Measurements from ENCODE around the gene SLCO3A1. TPM values are rescaled to one million over a fixed set of nuclear protein-coding genes. Genes with fewer than 3 reads are reported as not detected.
"Not testable (repeated sequence)": the region's sequence is repeated elsewhere in the genome, so short reads cannot be mapped to it uniquely, and the experiment has no call there.

Gene SLCO3A1
- total RNA-seq, 1 donor from 2014 or later = 2.7 TPM

- DNase-seq (ENCODE audit: low read depth) = no peak
- no peak for TF ChIP-seq CTCF (conservative IDR thresholded peaks at IDR 0.05; ENCODE audit: low read depth, low read length)
- no peak overlapping the region for H3K4me3 ChIP-seq (ENCODE audit: low read depth, low read length)
Measured at GRCh38 chr15:92196342-92196741, 342.8 kb downstream of the SLCO3A1 start.

GRCh38 chr15:92197746-92198145, 344.2 kb downstream of the SLCO3A1 start:
- H3K4me3 ChIP-seq (ENCODE audit: low read depth, low read length) = no peak overlapping the region
- TF ChIP-seq CTCF (conservative IDR thresholded peaks at IDR 0.05; ENCODE audit: low read depth, low read length) = no peak
- no peak for DNase-seq (ENCODE audit: low read depth)

GRCh38 chr15:92200891-92201290, 347.4 kb downstream of the SLCO3A1 start:
- no peak for TF ChIP-seq CTCF (conservative IDR thresholded peaks at IDR 0.05; ENCODE audit: low read depth, low read length)
- DNase-seq (ENCODE audit: low read depth) = no peak
- H3K4me3 ChIP-seq (ENCODE audit: low read depth, low read length) = no peak overlapping the region

- no peak overlapping the region for H3K4me3 ChIP-seq (ENCODE audit: low read depth, low read length)
- peak; percentile 38 for TF ChIP-seq CTCF (conservative IDR thresholded peaks at IDR 0.05; ENCODE audit: low read depth, low read length)
- no peak for DNase-seq (ENCODE audit: low read depth)
Measured at GRCh38 chr15:92205255-92205739, 351.8 kb downstream of the SLCO3A1 start.

- H3K4me3 ChIP-seq (ENCODE audit: low read depth, low read length); DNase-seq (ENCODE audit: low read depth): not testable (repeated sequence)
Measured at GRCh38 chr15:92207601-92208000, 354.1 kb downstream of the SLCO3A1 start.
